Neural cell (in vitro differentiated cells): ENCODE data around the gene ADCY2. TPM values are rescaled to one million over a fixed set of nuclear protein-coding genes. Genes with fewer than 3 reads are reported as not detected.

Source experiments
- H2AFZ ChIP-seq: fragments of 200-600, 300-800 bp; sonication (generic), shearing (Covaris generic); 2 replicates; pipeline ENCODE4 v1.6.0; 2014; ENCODE audit warnings: low read depth, mild to moderate bottlenecking, antibody characterized with exemption, low read length, moderate library complexity
- H3F3A ChIP-seq: fragments of 200-600 bp; shearing (Covaris generic); 2 replicates; pipeline ENCODE4 v1.6.1; 2016; ENCODE audit warnings: mild to moderate bottlenecking, moderate library complexity, mixed read lengths, antibody characterized with exemption, low read length; ENCODE audit not compliant: insufficient read depth, poor library complexity, severe bottlenecking
- H3K27ac ChIP-seq: fragments of 200-600, 300-800 bp; sonication (generic), shearing (Covaris generic); 2 replicates; pipeline ENCODE4 v1.5.1; 2014; ENCODE audit warnings: mild to moderate bottlenecking, low read length, moderate library complexity
- H3K27me3 ChIP-seq: fragments of 300-800, 200-600 bp; sonication (generic), shearing (Covaris generic); 2 replicates; pipeline ENCODE4 v1.6.0; 2014; ENCODE audit warnings: mild to moderate bottlenecking, low read depth, low read length, moderate library complexity; ENCODE audit not compliant: insufficient read depth
- H3K36me3 ChIP-seq: fragments of 300-800, 200-600 bp; sonication (generic), shearing (Covaris generic); 2 replicates; pipeline ENCODE4 v1.5.1; 2014; ENCODE audit warnings: mild to moderate bottlenecking, antibody characterized with exemption, low read length, moderate library complexity; ENCODE audit not compliant: insufficient read depth
- H3K4me2 ChIP-seq: fragments of 300-800, 200-600 bp; sonication (generic), shearing (Covaris generic); 2 replicates; pipeline ENCODE4 v1.6.0; 2014; ENCODE audit warnings: mild to moderate bottlenecking, low read length
- H3K4me3 ChIP-seq: fragments of 300-800, 200-600 bp; sonication (generic), shearing (Covaris generic); 2 replicates; pipeline ENCODE4 v1.5.1; 2014; ENCODE audit warnings: mild to moderate bottlenecking, low read length, moderate library complexity
- H3K79me2 ChIP-seq: fragments of 200-600 bp; shearing (Covaris generic); replicated peaks from 2 replicates; pipeline ENCODE4 v1.6.0; 2014; ENCODE audit warnings: mild to moderate bottlenecking, low read length, moderate library complexity; ENCODE audit not compliant: insufficient read depth
- H3K9ac ChIP-seq: fragments of 300-800, 200-600 bp; sonication (generic), shearing (Covaris generic); 2 replicates; pipeline ENCODE4 v1.6.1; 2016; ENCODE audit warnings: mild to moderate bottlenecking, low read length, mixed read lengths
- H3K9me2 ChIP-seq: fragments of 200-600 bp; shearing (Covaris generic); 2 replicates; pipeline ENCODE4 v1.6.1; 2016; ENCODE audit warnings: mild to moderate bottlenecking, low read length, mixed read lengths; ENCODE audit not compliant: insufficient read depth
- H3K9me3 ChIP-seq: fragments of 200-600, 300-800 bp; sonication (generic), shearing (Covaris generic); 2 replicates; pipeline ENCODE4 v1.6.1; 2016; ENCODE audit warnings: mild to moderate bottlenecking, mixed run types, low read length, moderate library complexity, mixed read lengths
- H4K20me1 ChIP-seq: fragments of 200-600 bp; shearing (Covaris generic); 2 replicates; pipeline ENCODE4 v1.6.1; 2016; ENCODE audit warnings: mild to moderate bottlenecking, mixed run types; ENCODE audit not compliant: insufficient read depth
- EP300 ChIP-seq: fragments of 450-650 bp; conservative IDR thresholded peaks from 2 replicates; pipeline ENCODE4 v1.6.1; 2014; ENCODE audit warnings: antibody characterized with exemption, mild to moderate bottlenecking, moderate library complexity; ENCODE audit not compliant: poor library complexity, severe bottlenecking
- EZH2 ChIP-seq: fragments of 200-600, 300-800 bp; shearing (Covaris generic), sonication (generic); IDR thresholded peaks from 2 replicates; pipeline ENCODE4 v1.6.1; 2014; ENCODE audit warnings: antibody characterized with exemption, low read length, borderline replicate concordance, mild to moderate bottlenecking; ENCODE audit not compliant: insufficient read depth, poor library complexity, severe bottlenecking
- MXI1 ChIP-seq: fragments of 450-650 bp; conservative IDR thresholded peaks from 2 replicates; pipeline ENCODE4 v1.6.1; 2014; ENCODE audit warnings: antibody characterized with exemption, mild to moderate bottlenecking; ENCODE audit not compliant: poor library complexity, severe bottlenecking
- POLR2AphosphoS5 ChIP-seq: IDR thresholded peaks from 2 replicates; pipeline ENCODE4 v1.6.1; 2012
- RAD21 ChIP-seq: fragments of 450-650 bp; conservative IDR thresholded peaks from 2 replicates; pipeline ENCODE4 v1.6.1; 2014; ENCODE audit warnings: antibody characterized with exemption, mild to moderate bottlenecking, moderate library complexity
- SMC3 ChIP-seq: fragments of 450-650 bp; conservative IDR thresholded peaks from 2 replicates; pipeline ENCODE4 v1.6.1; 2014; ENCODE audit warnings: antibody characterized with exemption, mild to moderate bottlenecking, moderate library complexity; ENCODE audit not compliant: poor library complexity
- TAF1 ChIP-seq: IDR thresholded peaks from 2 replicates; pipeline ENCODE4 v1.6.1; 2012; ENCODE audit warnings: low read depth
- polyA plus RNA-seq: library from polyadenylated mRNA; depleted of rRNA; stranded (reverse); fragments of >200 nt; gene quantifications from 2 replicates; pipeline ENCODE4 v1.2.3, GENCODE V29; 2014
- TF ChIP-seq, protein P1 (sequence below): IDR thresholded peaks from 2 replicates; pipeline ENCODE4 v1.6.1; 2012; ENCODE audit warnings: borderline replicate concordance
- TF ChIP-seq, protein P2 (sequence below): fragments of 450-650 bp; IDR thresholded peaks from 2 replicates; pipeline ENCODE4 v1.5.1; 2014; ENCODE audit warnings: antibody characterized with exemption, mild to moderate bottlenecking, moderate library complexity; ENCODE audit not compliant: poor library complexity, severe bottlenecking

Gene ADCY2
- polyA plus RNA-seq, 1 donor from 2014 or later, result 1.9 TPM

DNA sequence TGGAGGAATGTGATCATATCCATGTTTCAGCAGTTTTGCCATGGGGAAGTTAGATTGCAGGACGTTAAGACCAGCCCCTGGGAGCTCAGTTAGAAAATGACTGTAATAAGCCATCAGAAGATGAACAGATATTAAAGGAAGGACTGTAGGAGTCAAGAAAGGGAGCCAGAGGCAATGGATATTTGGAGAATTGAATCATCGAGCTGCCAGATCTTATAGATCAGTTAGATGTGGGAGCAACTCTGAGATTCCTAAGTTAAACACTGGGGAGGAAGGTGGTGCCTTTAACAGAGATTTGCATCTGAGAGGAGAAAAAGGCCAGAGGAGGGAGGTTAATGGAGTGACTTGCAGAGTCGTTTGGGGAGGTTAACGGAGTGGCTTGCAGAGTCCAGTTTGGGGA is 96.4 kb downstream of the ADCY2 start:
- no peak overlapping the region for H3K9ac ChIP-seq
- TF ChIP-seq POLR2AphosphoS5 (no peak), EZH2 (no peak)

DNA sequence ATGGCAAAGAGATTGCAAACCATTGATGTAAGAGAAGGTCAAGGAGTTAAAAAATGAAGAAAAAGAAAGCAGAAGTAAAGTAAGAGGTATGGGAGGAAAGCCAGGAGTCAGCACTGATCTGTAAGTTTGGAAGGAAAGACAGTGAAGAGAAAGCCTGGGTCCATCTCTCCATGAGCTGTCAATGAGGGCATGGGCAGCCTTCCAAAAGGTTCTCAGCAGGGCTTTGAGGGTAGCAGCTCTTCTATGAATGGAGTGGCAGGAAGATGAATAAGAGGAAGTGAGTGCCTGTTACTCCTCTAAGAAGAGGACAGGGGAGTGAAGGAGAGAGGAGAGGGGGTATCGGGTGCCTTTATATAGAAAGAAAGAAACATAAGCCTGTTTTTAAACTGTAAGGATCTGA is 97.1 kb downstream of the ADCY2 start:
- Histone ChIP-seq H2AFZ (no peak overlapping the region), H3K36me3 (no peaks in the 10 kb centered on the region), H3K27ac (no peak overlapping the region), H3K9me2 (no peaks in the 10 kb centered on the region), H3K4me3 (no peak overlapping the region), H3K4me2 (no peak overlapping the region), H3K27me3 (no peaks in the 10 kb centered on the region), H3K79me2 (no peaks in the 10 kb centered on the region), H3F3A (no peaks in the 10 kb centered on the region), H3K9ac (no peak overlapping the region), H4K20me1 (no peaks in the 10 kb centered on the region), H3K9me3 (no peaks in the 10 kb centered on the region)
- TF ChIP-seq EP300 (no peak), RAD21 (no peak), SMC3 (no peak), POLR2AphosphoS5 (no peak), EZH2 (no peak), TAF1 (no peak), MXI1 (no peak)
- TF ChIP-seq, protein P1, sequence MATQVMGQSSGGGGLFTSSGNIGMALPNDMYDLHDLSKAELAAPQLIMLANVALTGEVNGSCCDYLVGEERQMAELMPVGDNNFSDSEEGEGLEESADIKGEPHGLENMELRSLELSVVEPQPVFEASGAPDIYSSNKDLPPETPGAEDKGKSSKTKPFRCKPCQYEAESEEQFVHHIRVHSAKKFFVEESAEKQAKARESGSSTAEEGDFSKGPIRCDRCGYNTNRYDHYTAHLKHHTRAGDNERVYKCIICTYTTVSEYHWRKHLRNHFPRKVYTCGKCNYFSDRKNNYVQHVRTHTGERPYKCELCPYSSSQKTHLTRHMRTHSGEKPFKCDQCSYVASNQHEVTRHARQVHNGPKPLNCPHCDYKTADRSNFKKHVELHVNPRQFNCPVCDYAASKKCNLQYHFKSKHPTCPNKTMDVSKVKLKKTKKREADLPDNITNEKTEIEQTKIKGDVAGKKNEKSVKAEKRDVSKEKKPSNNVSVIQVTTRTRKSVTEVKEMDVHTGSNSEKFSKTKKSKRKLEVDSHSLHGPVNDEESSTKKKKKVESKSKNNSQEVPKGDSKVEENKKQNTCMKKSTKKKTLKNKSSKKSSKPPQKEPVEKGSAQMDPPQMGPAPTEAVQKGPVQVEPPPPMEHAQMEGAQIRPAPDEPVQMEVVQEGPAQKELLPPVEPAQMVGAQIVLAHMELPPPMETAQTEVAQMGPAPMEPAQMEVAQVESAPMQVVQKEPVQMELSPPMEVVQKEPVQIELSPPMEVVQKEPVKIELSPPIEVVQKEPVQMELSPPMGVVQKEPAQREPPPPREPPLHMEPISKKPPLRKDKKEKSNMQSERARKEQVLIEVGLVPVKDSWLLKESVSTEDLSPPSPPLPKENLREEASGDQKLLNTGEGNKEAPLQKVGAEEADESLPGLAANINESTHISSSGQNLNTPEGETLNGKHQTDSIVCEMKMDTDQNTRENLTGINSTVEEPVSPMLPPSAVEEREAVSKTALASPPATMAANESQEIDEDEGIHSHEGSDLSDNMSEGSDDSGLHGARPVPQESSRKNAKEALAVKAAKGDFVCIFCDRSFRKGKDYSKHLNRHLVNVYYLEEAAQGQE, result no peak
- TF ChIP-seq, protein P2, sequence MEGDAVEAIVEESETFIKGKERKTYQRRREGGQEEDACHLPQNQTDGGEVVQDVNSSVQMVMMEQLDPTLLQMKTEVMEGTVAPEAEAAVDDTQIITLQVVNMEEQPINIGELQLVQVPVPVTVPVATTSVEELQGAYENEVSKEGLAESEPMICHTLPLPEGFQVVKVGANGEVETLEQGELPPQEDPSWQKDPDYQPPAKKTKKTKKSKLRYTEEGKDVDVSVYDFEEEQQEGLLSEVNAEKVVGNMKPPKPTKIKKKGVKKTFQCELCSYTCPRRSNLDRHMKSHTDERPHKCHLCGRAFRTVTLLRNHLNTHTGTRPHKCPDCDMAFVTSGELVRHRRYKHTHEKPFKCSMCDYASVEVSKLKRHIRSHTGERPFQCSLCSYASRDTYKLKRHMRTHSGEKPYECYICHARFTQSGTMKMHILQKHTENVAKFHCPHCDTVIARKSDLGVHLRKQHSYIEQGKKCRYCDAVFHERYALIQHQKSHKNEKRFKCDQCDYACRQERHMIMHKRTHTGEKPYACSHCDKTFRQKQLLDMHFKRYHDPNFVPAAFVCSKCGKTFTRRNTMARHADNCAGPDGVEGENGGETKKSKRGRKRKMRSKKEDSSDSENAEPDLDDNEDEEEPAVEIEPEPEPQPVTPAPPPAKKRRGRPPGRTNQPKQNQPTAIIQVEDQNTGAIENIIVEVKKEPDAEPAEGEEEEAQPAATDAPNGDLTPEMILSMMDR, result no peak

More for the DNA sequence above, 96.4 kb downstream of the ADCY2 start:
- H3K27me3 ChIP-seq, result no peaks in the 10 kb centered on the region
- no peaks in the 10 kb centered on the region for H3K79me2 ChIP-seq
- H3K9me3 ChIP-seq, result no peaks in the 10 kb centered on the region
- no peaks in the 10 kb centered on the region for H3F3A ChIP-seq
- no peak overlapping the region for H2AFZ ChIP-seq
- H3K36me3 ChIP-seq, result no peaks in the 10 kb centered on the region
- H4K20me1 ChIP-seq, result no peaks in the 10 kb centered on the region
- H3K4me2 ChIP-seq, result no peak overlapping the region
- H3K9me2 ChIP-seq, result no peaks in the 10 kb centered on the region
- H3K4me3 ChIP-seq, result no peak overlapping the region
- no peak overlapping the region for H3K27ac ChIP-seq

DNA sequence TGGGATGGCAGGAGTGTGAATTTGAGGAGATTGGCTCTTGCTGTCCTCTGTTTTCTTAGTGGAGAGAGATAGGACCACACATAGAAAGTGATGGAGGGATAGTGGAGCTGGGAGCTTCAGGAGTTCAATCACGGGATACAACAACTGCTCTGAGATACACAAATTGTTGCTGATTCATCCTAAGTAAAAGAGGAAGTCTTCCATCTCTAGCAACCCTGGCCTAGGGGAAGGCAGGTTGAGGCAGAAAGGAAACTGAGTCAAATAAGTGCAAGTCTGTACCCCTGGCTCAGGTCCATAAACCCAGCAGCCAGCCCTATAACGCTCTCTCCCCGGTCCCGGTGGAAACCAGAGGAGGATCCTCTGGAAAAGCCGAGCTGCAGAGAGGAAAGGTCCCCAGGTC is 97.7 kb downstream of the ADCY2 start:
- no peak overlapping the region for H3K4me2 ChIP-seq
- H3K9me2 ChIP-seq, result no peaks in the 10 kb centered on the region
- H3K9me3 ChIP-seq, result no peaks in the 10 kb centered on the region
- H3K79me2 ChIP-seq, result no peaks in the 10 kb centered on the region
- H3K9ac ChIP-seq, result no peak overlapping the region
- no peak overlapping the region for H2AFZ ChIP-seq
- no peak overlapping the region for H3K27ac ChIP-seq
- no peaks in the 10 kb centered on the region for H3F3A ChIP-seq
- no peak overlapping the region for H3K4me3 ChIP-seq
- H3K36me3 ChIP-seq, result no peaks in the 10 kb centered on the region
- H3K27me3 ChIP-seq, result no peaks in the 10 kb centered on the region
- no peaks in the 10 kb centered on the region for H4K20me1 ChIP-seq
- no peak for TF ChIP-seq EZH2
- no peak for TF ChIP-seq SMC3
- TF ChIP-seq, protein P1, result no peak
- TF ChIP-seq RAD21, result no peak
- TF ChIP-seq MXI1, result no peak
- TF ChIP-seq TAF1, result no peak
- TF ChIP-seq, protein P2, result no peak
- no peak for TF ChIP-seq POLR2AphosphoS5
- TF ChIP-seq EP300, result no peak
